Smooth muscle cell (in vitro differentiated cells): ENCODE results near the gene DAB2IP. TPM values are rescaled to one million over a fixed set of nuclear protein-coding genes. Genes with fewer than 3 reads are reported as not detected.

ENCODE experiments used
- DNase-seq: peaks from one replicate; lab custom pipeline; 2025; ENCODE audit not compliant: unreplicated experiment; lab: John Stamatoyannopoulos, UW
- H2AFZ ChIP-seq: fragments of 200-600 bp; sonication (generic); 2 replicates; pipeline ENCODE4 v1.6.0; 2016; ENCODE audit warnings: antibody characterized with exemption, low read depth, mild to moderate bottlenecking
- H3F3A ChIP-seq: fragments of 200-600 bp; sonication (generic); 2 replicates; pipeline ENCODE4 v1.6.0; 2017; ENCODE audit warnings: antibody characterized with exemption, low read depth
- H3K27ac ChIP-seq: fragments of 200-600 bp; sonication (generic); 2 replicates; pipeline ENCODE4 v1.5.1; 2016; ENCODE audit warnings: low read depth, mild to moderate bottlenecking
- H3K27me3 ChIP-seq: fragments of 200-600 bp; sonication (generic); 2 replicates; pipeline ENCODE4 v1.6.1; 2016; ENCODE audit warnings: low read depth, mild to moderate bottlenecking
- H3K36me3 ChIP-seq: fragments of 200-600 bp; sonication (generic); 2 replicates; pipeline ENCODE4 v1.5.1; 2016; ENCODE audit warnings: low read depth
- H3K4me1 ChIP-seq: fragments of 200-600 bp; sonication (generic); 2 replicates; pipeline ENCODE4 v1.5.1; 2016; ENCODE audit warnings: low read depth
- H3K4me2 ChIP-seq: fragments of 200-600 bp; sonication (generic); 2 replicates; pipeline ENCODE4 v1.6.0; 2016; ENCODE audit warnings: mild to moderate bottlenecking
- H3K4me3 ChIP-seq: fragments of 200-600 bp; sonication (generic); 2 replicates; pipeline ENCODE4 v1.5.1; 2016; ENCODE audit warnings: mild to moderate bottlenecking
- H3K79me2 ChIP-seq: fragments of 200-600 bp; sonication (generic); 2 replicates; pipeline ENCODE4 v1.6.0; 2016; ENCODE audit warnings: low read depth, mild to moderate bottlenecking
- H3K9ac ChIP-seq: fragments of 200-600 bp; sonication (generic); 2 replicates; pipeline ENCODE4 v1.6.0; 2016; ENCODE audit warnings: low read depth
- H3K9me3 ChIP-seq: fragments of 200-600 bp; sonication (generic); replicated peaks from 2 replicates; pipeline ENCODE4 v1.5.1; 2016; ENCODE audit warnings: low read depth
- H4K20me1 ChIP-seq: fragments of 200-600 bp; sonication (generic); 2 replicates; pipeline ENCODE4 v1.6.0; 2016; ENCODE audit warnings: low read depth
- WGBS: methylation state at CpG from one replicate; pipeline ENCODE4 v1.1.7; 2016; ENCODE audit warnings: low lambda C conversion rate; 5-methylcytosine and 5-hydroxymethylcytosine counted together
- polyA plus RNA-seq: library from polyadenylated mRNA; unstranded; fragments of >200 nt; fragmentation: Nextera tagmentation; extraction: Ambion mirVana; gene quantifications from 2 replicates; pipeline ENCODE4 v1.2.1, GENCODE V29; 2016
- total RNA-seq: library from RNA; depleted of rRNA; stranded (reverse); fragments of >200 nt; gene quantifications from 2 replicates; pipeline ENCODE4 v1.2.3, GENCODE V29; 2014
- TF ChIP-seq, protein P1 (sequence below): fragments of 200-600 bp; sonication (generic); IDR thresholded peaks from 2 replicates; pipeline ENCODE4 v1.5.1; 2017; ENCODE audit warnings: borderline replicate concordance, mild to moderate bottlenecking, antibody characterized with exemption; ENCODE audit not compliant: insufficient read depth, poor library complexity, severe bottlenecking

The DAB2IP gene
- total and polyA plus RNA-seq, 2 experiments from 2014 or later, result 10.4 to 15.5 TPM

DNA sequence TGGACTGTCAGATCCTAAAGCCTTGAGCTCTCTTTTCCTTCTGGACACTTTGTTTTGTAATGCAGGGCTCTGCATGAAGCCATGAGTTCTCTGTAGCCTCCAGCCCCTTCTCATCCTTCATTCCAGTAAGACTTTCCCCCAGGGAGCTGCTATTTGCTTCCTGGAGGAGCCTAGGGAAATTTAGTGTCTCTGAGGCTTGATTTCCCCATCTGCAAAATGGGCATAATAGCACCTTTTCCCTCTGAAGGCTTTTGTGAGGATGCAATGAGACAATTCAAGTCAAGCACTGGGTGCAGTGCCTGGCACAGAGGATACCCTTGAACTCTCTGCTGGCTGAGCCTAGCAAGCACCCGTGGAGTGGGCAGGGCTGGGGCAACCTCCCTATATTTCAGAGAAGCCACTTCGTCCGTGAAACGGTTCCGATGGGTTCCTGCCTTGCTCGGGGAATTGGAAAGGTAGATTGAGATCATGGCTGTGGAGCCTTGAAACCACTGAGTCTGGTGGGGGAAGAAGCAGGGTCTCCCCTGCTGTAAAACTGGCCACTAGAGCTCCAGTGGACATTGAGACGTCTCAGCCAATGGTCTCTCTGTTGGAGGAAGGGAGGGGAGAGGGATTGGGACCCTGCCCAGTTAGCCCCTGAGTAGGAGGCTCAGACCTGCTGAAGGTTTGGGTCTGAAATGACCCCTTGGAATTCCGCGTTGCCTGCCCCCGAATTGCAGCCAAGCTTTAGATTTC lies 14.3 kb upstream of the DAB2IP start:
- WGBS, result 95% methylated on average over 10 of the region's 10 CpGs
- Histone ChIP-seq H2AFZ (no peak overlapping the region), H3K9ac (no peak overlapping the region), H3K27ac (no peak overlapping the region), H3F3A (no peaks in the 10 kb centered on the region), H3K4me2 (no peak overlapping the region), H3K36me3 (no peaks in the 10 kb centered on the region), H3K79me2 (no peaks in the 10 kb centered on the region), H3K27me3 (no peaks in the 10 kb centered on the region), H4K20me1 (peaks cover 60% of the 10 kb centered on the region), H3K4me3 (no peak overlapping the region), H3K4me1 (no peaks in the 10 kb centered on the region), H3K9me3 (no peaks in the 10 kb centered on the region)
- TF ChIP-seq, protein P1, sequence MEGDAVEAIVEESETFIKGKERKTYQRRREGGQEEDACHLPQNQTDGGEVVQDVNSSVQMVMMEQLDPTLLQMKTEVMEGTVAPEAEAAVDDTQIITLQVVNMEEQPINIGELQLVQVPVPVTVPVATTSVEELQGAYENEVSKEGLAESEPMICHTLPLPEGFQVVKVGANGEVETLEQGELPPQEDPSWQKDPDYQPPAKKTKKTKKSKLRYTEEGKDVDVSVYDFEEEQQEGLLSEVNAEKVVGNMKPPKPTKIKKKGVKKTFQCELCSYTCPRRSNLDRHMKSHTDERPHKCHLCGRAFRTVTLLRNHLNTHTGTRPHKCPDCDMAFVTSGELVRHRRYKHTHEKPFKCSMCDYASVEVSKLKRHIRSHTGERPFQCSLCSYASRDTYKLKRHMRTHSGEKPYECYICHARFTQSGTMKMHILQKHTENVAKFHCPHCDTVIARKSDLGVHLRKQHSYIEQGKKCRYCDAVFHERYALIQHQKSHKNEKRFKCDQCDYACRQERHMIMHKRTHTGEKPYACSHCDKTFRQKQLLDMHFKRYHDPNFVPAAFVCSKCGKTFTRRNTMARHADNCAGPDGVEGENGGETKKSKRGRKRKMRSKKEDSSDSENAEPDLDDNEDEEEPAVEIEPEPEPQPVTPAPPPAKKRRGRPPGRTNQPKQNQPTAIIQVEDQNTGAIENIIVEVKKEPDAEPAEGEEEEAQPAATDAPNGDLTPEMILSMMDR, result no peak
- DNase-seq, result no peak

DNA sequence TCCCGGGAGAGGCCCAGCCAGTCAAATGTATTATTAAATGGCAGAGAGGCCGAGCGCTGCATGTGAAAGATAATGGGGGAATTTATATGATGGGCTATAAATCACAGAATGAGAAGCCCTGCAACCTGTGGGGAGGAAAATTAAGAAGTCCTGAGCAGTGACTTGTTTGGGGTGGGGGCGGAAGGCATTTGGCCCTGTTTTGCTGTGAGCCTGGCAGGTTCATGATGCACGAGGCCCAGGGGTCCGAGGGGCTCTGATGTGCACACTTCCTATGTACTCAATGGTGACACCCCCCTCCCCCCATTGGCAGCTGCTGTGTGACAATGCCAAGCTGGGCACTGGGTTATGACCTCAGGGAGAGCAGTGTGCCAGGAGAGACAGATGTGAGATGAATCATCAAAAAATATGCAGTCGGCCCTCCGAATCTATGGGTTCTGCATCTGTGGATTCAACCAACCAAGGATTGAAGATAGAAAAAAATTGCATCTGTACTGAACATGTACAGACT lies 13.7 kb upstream of the DAB2IP start:
- Histone ChIP-seq H3K36me3 (no peaks in the 10 kb centered on the region), H3K9me3 (no peaks in the 10 kb centered on the region), H3F3A (no peaks in the 10 kb centered on the region), H3K27me3 (no peaks in the 10 kb centered on the region), H2AFZ (no peak overlapping the region), H3K9ac (no peak overlapping the region), H4K20me1 (peaks cover 56% of the 10 kb centered on the region), H3K4me2 (peak overlapping the region; percentile 6), H3K4me3 (no peak overlapping the region), H3K79me2 (no peaks in the 10 kb centered on the region), H3K4me1 (no peaks in the 10 kb centered on the region), H3K27ac (no peak overlapping the region)
- TF ChIP-seq, protein P1, result no peak
- DNase-seq, result no peak
- WGBS, result 70% methylated on average over 8 of the region's 8 CpGs

DNA sequence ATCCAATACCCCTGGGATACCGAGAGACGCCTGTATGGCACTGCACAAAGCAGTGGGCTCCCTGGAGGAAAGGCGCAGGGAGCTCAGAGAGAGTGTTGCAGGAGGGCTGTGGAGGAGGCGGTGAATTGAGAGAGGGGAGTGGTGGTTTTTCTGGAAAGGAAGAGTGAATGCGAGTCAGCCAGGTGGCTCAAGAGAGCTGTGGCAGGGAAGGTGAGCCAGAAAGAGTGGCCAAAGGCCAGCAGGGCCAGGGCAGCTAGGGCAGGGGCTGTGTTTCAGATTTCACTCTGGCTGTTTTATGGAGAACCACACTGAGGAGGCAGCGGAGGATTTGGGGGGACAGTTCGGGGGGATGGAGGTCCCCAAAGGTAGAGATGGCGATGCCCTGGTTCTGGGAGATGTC lies 13.0 kb upstream of the DAB2IP start:
- Histone ChIP-seq H3K4me3 (no peak overlapping the region), H3K27ac (no peak overlapping the region), H3K27me3 (no peaks in the 10 kb centered on the region), H3K9me3 (no peaks in the 10 kb centered on the region), H3K79me2 (no peaks in the 10 kb centered on the region), H3K4me1 (no peaks in the 10 kb centered on the region), H3K4me2 (peak overlapping the region; percentile 6), H4K20me1 (peaks cover 58% of the 10 kb centered on the region), H3F3A (no peaks in the 10 kb centered on the region), H2AFZ (no peak overlapping the region), H3K36me3 (no peaks in the 10 kb centered on the region), H3K9ac (no peak overlapping the region)
- TF ChIP-seq, protein P1, result no peak
- no peak for DNase-seq
- 94% methylated on average over 8 of the region's 8 CpGs for WGBS
